Measurements from ENCODE around the gene HACL1.

DNA sequence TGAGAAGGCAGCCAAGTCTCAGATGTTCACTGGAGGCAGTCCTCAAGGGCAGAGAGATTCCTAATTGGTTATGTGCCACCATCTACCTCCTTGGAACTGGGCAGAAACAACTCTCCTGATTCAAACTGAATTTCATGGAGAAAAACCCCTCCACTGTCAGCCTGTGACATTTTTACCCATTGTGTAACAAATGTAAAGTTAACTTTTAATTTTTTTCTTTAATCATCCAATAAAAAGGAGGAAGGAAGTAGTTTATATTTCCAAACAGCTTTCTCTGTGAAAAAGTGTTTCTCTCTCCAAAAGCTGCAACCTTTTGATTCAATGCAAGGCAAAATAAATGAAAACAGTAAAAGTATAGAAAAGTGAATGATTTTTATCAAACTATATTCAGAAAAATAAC, 79.4 kb downstream of the HACL1 start:
- TF ChIP-seq, protein P1, sequence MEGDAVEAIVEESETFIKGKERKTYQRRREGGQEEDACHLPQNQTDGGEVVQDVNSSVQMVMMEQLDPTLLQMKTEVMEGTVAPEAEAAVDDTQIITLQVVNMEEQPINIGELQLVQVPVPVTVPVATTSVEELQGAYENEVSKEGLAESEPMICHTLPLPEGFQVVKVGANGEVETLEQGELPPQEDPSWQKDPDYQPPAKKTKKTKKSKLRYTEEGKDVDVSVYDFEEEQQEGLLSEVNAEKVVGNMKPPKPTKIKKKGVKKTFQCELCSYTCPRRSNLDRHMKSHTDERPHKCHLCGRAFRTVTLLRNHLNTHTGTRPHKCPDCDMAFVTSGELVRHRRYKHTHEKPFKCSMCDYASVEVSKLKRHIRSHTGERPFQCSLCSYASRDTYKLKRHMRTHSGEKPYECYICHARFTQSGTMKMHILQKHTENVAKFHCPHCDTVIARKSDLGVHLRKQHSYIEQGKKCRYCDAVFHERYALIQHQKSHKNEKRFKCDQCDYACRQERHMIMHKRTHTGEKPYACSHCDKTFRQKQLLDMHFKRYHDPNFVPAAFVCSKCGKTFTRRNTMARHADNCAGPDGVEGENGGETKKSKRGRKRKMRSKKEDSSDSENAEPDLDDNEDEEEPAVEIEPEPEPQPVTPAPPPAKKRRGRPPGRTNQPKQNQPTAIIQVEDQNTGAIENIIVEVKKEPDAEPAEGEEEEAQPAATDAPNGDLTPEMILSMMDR (IDR thresholded peaks at IDR 0.05; ENCODE audit: extremely low read depth in 1 of 2, insufficient read depth in 1 of 2, low read depth in 1 of 2, low read length in 2 of 2), result no peak
- TF ChIP-seq POLR2A (IDR thresholded peaks at IDR 0.05; ENCODE audit: low read depth, low read length), result no peak
- no peak for TF ChIP-seq MYC (IDR thresholded peaks at IDR 0.05; ENCODE audit: low read depth, low read length)
- no peak for TF ChIP-seq EZH2 (IDR thresholded peaks at IDR 0.05; ENCODE audit: borderline replicate concordance, low read depth, low read length, severe bottlenecking)
- no peak for TF ChIP-seq FOS (IDR thresholded peaks at IDR 0.05; ENCODE audit: borderline replicate concordance, insufficient read depth, low read length)
- TF ChIP-seq MAX (IDR thresholded peaks at IDR 0.05; ENCODE audit: insufficient read depth, insufficient read length), result no peak
- no peak for TF ChIP-seq POLR2AphosphoS5 (IDR thresholded peaks at IDR 0.05; ENCODE audit: insufficient read depth, low read depth, low read length)
- TF ChIP-seq JUN (IDR thresholded peaks at IDR 0.05; ENCODE audit: borderline replicate concordance, insufficient read depth, insufficient read length, low read depth), result no peak
